HL-60 (cell line): ENCODE results near the gene MAPK9.

ENCODE experiments used
- DNase-seq, 2 experiments: peaks; one replicate each; pipeline ENCODE4 v3.0.0-alpha.2; 2010 to 2020; ENCODE audit warnings: low read depth in 1 of 2, low spot score in 1 of 2
- H3K27ac ChIP-seq: fragments of 250-450 bp; sonication (Bioruptor Pico); replicated peaks from 2 replicates; pipeline ENCODE4 v1.5.1; 2020; ENCODE audit warnings: mild to moderate bottlenecking, moderate library complexity
- H3K27me3 ChIP-seq: fragments of 250-450 bp; sonication (Bioruptor Pico); 2 replicates; pipeline ENCODE4 v1.5.1; 2021; ENCODE audit warnings: mild to moderate bottlenecking, moderate library complexity; ENCODE audit not compliant: insufficient read depth, poor library complexity, severe bottlenecking
- H3K4me3 ChIP-seq: replicated peaks from 2 replicates; pipeline ENCODE4 v1.5.1; 2011; ENCODE audit warnings: mild to moderate bottlenecking, control low read depth, low read length; ENCODE audit not compliant: insufficient read depth
- GABPA ChIP-seq: IDR thresholded peaks from 2 replicates; pipeline ENCODE4 v1.6.1; 2012; ENCODE audit warnings: low read depth
- POLR2AphosphoS5 ChIP-seq: IDR thresholded peaks from 2 replicates; pipeline ENCODE4 v1.6.1; 2012; ENCODE audit warnings: low read depth
- REST ChIP-seq: IDR thresholded peaks from 2 replicates; pipeline ENCODE4 v1.6.1; 2012; ENCODE audit warnings: low read depth; ENCODE audit not compliant: insufficient replicate concordance
- SPI1 ChIP-seq: IDR thresholded peaks from 2 replicates; pipeline ENCODE4 v1.6.1; 2012; ENCODE audit warnings: low read depth, mild to moderate bottlenecking, borderline replicate concordance
- TF ChIP-seq, protein P1 (sequence below): IDR thresholded peaks from one replicate; pipeline ENCODE4 v1.5.1; 2011; ENCODE audit warnings: low read length, control low read depth, inconsistent platforms; ENCODE audit not compliant: insufficient read depth

The MAPK9 gene

GRCh38 chr5:180235077-180235476, 56.8 kb downstream of the MAPK9 start:
- DNase-seq = no peak
- H3K27ac ChIP-seq = no peak overlapping the region
- TF ChIP-seq, protein P1, sequence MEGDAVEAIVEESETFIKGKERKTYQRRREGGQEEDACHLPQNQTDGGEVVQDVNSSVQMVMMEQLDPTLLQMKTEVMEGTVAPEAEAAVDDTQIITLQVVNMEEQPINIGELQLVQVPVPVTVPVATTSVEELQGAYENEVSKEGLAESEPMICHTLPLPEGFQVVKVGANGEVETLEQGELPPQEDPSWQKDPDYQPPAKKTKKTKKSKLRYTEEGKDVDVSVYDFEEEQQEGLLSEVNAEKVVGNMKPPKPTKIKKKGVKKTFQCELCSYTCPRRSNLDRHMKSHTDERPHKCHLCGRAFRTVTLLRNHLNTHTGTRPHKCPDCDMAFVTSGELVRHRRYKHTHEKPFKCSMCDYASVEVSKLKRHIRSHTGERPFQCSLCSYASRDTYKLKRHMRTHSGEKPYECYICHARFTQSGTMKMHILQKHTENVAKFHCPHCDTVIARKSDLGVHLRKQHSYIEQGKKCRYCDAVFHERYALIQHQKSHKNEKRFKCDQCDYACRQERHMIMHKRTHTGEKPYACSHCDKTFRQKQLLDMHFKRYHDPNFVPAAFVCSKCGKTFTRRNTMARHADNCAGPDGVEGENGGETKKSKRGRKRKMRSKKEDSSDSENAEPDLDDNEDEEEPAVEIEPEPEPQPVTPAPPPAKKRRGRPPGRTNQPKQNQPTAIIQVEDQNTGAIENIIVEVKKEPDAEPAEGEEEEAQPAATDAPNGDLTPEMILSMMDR = no peak
- TF ChIP-seq SPI1 (no peak), POLR2AphosphoS5 (no peak), GABPA (no peak), REST (no peak)

GRCh38 chr5:180234271-180234670, 57.6 kb downstream of the MAPK9 start:
- TF ChIP-seq GABPA (no peak), SPI1 (no peak), POLR2AphosphoS5 (no peak), REST (no peak)
- TF ChIP-seq, protein P1 = no peak
- H3K27ac ChIP-seq = no peak overlapping the region
- DNase-seq = no peak
- no peak overlapping the region for H3K4me3 ChIP-seq
- H3K27me3 ChIP-seq = no peaks in the 10 kb centered on the region

More at GRCh38 chr5:180235077-180235476, 56.8 kb downstream of the MAPK9 start:
- Histone ChIP-seq H3K4me3 (no peak overlapping the region), H3K27me3 (no peaks in the 10 kb centered on the region)

- no peak overlapping the region for H3K27ac ChIP-seq
- no peak for DNase-seq
- H3K4me3 ChIP-seq = no peak overlapping the region
- H3K27me3 ChIP-seq = no peaks in the 10 kb centered on the region
- TF ChIP-seq POLR2AphosphoS5 (no peak), REST (no peak), SPI1 (no peak), GABPA (no peak)
- TF ChIP-seq, protein P1 = no peak
Observed at GRCh38 chr5:180233729-180234128, 58.2 kb downstream of the MAPK9 start.
